ENCODE results near the gene SLCO2A1.

The SLCO2A1 gene

DNA sequence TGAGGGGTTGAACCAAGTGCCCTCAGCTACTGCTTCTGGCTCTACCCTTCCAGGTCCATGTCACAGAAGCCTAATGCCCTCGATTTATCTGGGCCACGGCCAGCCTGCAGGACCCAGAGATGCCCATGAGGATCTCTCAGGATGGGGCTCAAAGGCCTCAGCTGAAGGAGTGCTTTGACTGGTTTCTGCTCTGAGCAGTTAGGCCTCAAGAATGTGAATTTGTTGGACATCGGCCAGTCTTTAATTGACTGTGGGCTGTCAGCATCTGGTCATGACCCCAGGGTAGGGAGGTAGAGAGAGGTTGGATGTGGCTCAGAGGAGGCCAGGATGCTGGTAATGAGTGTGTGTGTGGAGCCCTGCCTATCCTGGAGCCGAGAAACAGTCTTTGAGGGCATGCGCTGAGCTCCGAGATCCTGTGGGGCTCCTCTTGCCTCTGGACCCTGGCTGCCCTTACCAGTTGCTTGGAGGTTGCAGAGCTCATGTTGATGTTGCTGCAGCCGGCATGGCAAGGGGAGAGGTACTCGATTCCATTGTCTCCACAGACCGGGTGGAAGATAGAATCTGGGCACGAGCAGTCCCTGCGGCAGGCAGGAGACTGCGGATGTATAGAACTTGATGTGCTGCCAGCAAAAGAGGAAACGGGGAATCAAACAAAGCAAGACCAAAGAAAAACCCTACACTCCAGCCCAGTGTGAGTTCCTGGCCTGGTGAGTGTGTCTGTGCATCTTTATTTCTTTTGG lies 84.9 kb downstream of the SLCO2A1 start:
- peak; percentile 82 for ATAC-seq
- TF ChIP-seq, protein P1, sequence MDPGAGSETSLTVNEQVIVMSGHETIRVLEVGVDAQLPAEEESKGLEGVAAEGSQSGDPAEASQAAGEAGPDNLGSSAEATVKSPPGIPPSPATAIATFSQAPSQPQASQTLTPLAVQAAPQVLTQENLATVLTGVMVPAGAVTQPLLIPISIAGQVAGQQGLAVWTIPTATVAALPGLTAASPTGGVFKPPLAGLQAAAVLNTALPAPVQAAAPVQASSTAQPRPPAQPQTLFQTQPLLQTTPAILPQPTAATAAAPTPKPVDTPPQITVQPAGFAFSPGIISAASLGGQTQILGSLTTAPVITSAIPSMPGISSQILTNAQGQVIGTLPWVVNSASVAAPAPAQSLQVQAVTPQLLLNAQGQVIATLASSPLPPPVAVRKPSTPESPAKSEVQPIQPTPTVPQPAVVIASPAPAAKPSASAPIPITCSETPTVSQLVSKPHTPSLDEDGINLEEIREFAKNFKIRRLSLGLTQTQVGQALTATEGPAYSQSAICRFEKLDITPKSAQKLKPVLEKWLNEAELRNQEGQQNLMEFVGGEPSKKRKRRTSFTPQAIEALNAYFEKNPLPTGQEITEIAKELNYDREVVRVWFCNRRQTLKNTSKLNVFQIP (CRISPR knock-in tag; IDR thresholded peaks at IDR 0.05; ENCODE audit: borderline replicate concordance, low read depth), result no peak
- TF ChIP-seq ZFP3 (CRISPR knock-in tag; IDR thresholded peaks at IDR 0.05), result no peak
- TF ChIP-seq RARB (CRISPR knock-in tag; IDR thresholded peaks at IDR 0.05), result 0 out of 2 replicates have a peak, but pooled peaks have one; percentile 9
- 0 out of 2 replicates have a peak, but pooled peaks have one; percentile 52 for TF ChIP-seq CSDC2 (CRISPR knock-in tag; IDR thresholded peaks at IDR 0.05)
- no peak for TF ChIP-seq ZC3H10 (CRISPR knock-in tag; IDR thresholded peaks at IDR 0.05)
- TF ChIP-seq ISL1 (CRISPR knock-in tag; IDR thresholded peaks at IDR 0.05), result 0 out of 2 replicates have a peak, but pooled peaks have one; percentile 15
- no peak for TF ChIP-seq OSR1 (CRISPR knock-in tag; IDR thresholded peaks at IDR 0.05)

DNA sequence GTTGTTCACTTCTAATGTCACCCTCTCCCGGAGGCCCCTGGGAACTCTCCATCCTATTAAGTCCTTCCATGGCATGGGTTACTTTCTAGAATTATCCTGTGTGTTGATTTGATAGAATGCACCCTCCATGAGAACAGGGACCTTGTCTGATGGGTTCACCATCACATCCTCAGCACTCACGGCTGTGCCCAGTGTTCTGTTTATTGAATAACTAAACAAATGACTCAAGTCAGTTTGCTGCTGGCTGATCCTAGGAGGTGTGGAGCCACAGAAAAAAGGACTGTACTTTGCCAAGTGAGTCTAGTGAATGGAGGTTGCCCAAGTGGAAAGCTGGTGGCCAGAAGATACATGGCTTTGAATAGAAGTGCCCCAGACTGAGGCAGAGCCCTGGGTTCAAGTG lies 85.5 kb downstream of the SLCO2A1 start:
- TF ChIP-seq, protein P2, sequence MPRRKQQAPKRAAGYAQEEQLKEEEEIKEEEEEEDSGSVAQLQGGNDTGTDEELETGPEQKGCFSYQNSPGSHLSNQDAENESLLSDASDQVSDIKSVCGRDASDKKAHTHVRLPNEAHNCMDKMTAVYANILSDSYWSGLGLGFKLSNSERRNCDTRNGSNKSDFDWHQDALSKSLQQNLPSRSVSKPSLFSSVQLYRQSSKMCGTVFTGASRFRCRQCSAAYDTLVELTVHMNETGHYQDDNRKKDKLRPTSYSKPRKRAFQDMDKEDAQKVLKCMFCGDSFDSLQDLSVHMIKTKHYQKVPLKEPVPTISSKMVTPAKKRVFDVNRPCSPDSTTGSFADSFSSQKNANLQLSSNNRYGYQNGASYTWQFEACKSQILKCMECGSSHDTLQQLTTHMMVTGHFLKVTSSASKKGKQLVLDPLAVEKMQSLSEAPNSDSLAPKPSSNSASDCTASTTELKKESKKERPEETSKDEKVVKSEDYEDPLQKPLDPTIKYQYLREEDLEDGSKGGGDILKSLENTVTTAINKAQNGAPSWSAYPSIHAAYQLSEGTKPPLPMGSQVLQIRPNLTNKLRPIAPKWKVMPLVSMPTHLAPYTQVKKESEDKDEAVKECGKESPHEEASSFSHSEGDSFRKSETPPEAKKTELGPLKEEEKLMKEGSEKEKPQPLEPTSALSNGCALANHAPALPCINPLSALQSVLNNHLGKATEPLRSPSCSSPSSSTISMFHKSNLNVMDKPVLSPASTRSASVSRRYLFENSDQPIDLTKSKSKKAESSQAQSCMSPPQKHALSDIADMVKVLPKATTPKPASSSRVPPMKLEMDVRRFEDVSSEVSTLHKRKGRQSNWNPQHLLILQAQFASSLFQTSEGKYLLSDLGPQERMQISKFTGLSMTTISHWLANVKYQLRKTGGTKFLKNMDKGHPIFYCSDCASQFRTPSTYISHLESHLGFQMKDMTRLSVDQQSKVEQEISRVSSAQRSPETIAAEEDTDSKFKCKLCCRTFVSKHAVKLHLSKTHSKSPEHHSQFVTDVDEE (CRISPR knock-in tag; IDR thresholded peaks at IDR 0.05), result no peak
- TF ChIP-seq, protein P3, sequence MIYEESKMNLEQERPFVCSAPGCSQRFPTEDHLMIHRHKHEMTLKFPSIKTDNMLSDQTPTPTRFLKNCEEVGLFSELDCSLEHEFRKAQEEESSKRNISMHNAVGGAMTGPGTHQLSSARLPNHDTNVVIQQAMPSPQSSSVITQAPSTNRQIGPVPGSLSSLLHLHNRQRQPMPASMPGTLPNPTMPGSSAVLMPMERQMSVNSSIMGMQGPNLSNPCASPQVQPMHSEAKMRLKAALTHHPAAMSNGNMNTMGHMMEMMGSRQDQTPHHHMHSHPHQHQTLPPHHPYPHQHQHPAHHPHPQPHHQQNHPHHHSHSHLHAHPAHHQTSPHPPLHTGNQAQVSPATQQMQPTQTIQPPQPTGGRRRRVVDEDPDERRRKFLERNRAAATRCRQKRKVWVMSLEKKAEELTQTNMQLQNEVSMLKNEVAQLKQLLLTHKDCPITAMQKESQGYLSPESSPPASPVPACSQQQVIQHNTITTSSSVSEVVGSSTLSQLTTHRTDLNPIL (CRISPR knock-in tag; IDR thresholded peaks at IDR 0.05; ENCODE audit: low read depth), result no peak
- TF ChIP-seq, protein P1 (CRISPR knock-in tag; IDR thresholded peaks at IDR 0.05; ENCODE audit: borderline replicate concordance, low read depth), result no peak
- TF ChIP-seq ZNF565 (CRISPR knock-in tag; conservative IDR thresholded peaks at IDR 0.05; ENCODE audit: low read depth), result no peak
- TF ChIP-seq ZFP30 (CRISPR knock-in tag; IDR thresholded peaks at IDR 0.05), result no peak
- no peak for TF ChIP-seq ARNTL (CRISPR knock-in tag; IDR thresholded peaks at IDR 0.05; ENCODE audit: borderline replicate concordance, low read depth)
- no peak for TF ChIP-seq OSR1 (CRISPR knock-in tag; IDR thresholded peaks at IDR 0.05)
- TF ChIP-seq RARB (CRISPR knock-in tag; IDR thresholded peaks at IDR 0.05), result no peak
- ATAC-seq, result peak; percentile 2

DNA sequence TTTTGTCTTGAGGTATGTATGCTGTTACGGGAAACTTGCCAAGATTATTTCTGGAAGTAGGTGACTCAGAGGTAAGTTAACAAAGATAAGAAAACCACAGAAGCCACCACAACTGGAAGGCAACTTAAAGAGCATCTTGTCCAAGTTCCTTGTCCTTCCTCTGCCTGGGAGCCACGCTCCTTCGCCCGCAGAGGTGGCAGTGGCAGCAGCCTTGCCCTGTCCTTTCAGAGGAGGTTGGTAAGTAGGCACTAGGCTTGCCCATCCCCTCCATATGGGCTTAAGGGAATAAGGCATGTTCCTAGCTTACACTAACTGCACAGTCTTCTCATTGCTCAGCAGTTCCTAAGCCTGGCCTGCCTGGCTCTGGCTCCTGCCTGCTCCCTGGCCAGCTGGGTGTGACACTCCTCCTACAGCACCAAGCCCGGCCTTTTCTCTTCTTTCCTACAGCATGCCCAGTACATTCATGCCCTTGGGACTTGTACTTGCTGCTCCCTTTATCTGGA lies 86.0 kb downstream of the SLCO2A1 start:
- peak; percentile 73 for ATAC-seq
- TF ChIP-seq SNAI2 (CRISPR knock-in tag; IDR thresholded peaks at IDR 0.05), result no peak
- TF ChIP-seq ZNF70 (CRISPR knock-in tag; IDR thresholded peaks at IDR 0.05), result no peak
- TF ChIP-seq ESRRG (CRISPR knock-in tag; IDR thresholded peaks at IDR 0.05), result no peak
- TF ChIP-seq, protein P4, sequence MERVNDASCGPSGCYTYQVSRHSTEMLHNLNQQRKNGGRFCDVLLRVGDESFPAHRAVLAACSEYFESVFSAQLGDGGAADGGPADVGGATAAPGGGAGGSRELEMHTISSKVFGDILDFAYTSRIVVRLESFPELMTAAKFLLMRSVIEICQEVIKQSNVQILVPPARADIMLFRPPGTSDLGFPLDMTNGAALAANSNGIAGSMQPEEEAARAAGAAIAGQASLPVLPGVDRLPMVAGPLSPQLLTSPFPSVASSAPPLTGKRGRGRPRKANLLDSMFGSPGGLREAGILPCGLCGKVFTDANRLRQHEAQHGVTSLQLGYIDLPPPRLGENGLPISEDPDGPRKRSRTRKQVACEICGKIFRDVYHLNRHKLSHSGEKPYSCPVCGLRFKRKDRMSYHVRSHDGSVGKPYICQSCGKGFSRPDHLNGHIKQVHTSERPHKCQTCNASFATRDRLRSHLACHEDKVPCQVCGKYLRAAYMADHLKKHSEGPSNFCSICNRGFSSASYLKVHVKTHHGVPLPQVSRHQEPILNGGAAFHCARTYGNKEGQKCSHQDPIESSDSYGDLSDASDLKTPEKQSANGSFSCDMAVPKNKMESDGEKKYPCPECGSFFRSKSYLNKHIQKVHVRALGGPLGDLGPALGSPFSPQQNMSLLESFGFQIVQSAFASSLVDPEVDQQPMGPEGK (CRISPR knock-in tag; IDR thresholded peaks at IDR 0.05; ENCODE audit: borderline replicate concordance), result no peak
- TF ChIP-seq, protein P5, sequence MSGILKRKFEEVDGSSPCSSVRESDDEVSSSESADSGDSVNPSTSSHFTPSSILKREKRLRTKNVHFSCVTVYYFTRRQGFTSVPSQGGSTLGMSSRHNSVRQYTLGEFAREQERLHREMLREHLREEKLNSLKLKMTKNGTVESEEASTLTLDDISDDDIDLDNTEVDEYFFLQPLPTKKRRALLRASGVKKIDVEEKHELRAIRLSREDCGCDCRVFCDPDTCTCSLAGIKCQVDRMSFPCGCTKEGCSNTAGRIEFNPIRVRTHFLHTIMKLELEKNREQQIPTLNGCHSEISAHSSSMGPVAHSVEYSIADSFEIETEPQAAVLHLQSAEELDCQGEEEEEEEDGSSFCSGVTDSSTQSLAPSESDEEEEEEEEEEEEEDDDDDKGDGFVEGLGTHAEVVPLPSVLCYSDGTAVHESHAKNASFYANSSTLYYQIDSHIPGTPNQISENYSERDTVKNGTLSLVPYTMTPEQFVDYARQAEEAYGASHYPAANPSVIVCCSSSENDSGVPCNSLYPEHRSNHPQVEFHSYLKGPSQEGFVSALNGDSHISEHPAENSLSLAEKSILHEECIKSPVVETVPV (CRISPR knock-in tag; IDR thresholded peaks at IDR 0.05), result no peak
- TF ChIP-seq, protein P3 (CRISPR knock-in tag; IDR thresholded peaks at IDR 0.05; ENCODE audit: low read depth), result no peak
- no peak; the same call in 1 of the 2 replicates for TF ChIP-seq ZFP3 (CRISPR knock-in tag; IDR thresholded peaks at IDR 0.05)
- no peak for TF ChIP-seq GLIS3 (CRISPR knock-in tag; IDR thresholded peaks at IDR 0.05)
- no peak for TF ChIP-seq CSDC2 (CRISPR knock-in tag; IDR thresholded peaks at IDR 0.05)
- TF ChIP-seq PPARA (CRISPR knock-in tag; IDR thresholded peaks at IDR 0.05; ENCODE audit: borderline replicate concordance), result no peak
- TF ChIP-seq ZNF8 (CRISPR knock-in tag; IDR thresholded peaks at IDR 0.05), result no peak
- no peak for TF ChIP-seq BACH2 (CRISPR knock-in tag; IDR thresholded peaks at IDR 0.05; ENCODE audit: borderline replicate concordance)
- no peak; the same call in 1 of the 2 replicates for TF ChIP-seq ISL1 (CRISPR knock-in tag; IDR thresholded peaks at IDR 0.05)
- TF ChIP-seq ARNTL (CRISPR knock-in tag; IDR thresholded peaks at IDR 0.05; ENCODE audit: borderline replicate concordance, low read depth), result no peak
